Stimulated activated CD8-positive, alpha-beta memory T cell treated with anti-CD3 and anti-CD28 coated beads, Interleukin-4, amount 100 ng/mL, for 4 hours (primary cell): ENCODE results near the gene TAC4.
A peak's percentile ranks its signal among the peaks of the same experiment; 100 is the strongest.

ENCODE experiments used
- DNase-seq, 2 donors: peaks; one replicate each; pipeline ENCODE4 v3.0.0-alpha.2; 2020; ENCODE audit warnings: low read depth in 2 of 2, low spot score in 1 of 2

Gene TAC4, protein sequence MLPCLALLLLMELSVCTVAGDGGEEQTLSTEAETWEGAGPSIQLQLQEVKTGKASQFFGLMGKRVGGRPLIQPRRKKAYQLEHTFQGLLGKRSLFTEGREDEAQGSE

GRCh38 chr17:49848019-49848473 lies at the start of gene TAC4:
TSS of gene TAC4 (minus strand) at chr17:49848069. CDS start at chr17:49848017, 52 bp downstream.
- DNase-seq, result no peak

- no peak for DNase-seq
These were observed 49.0 kb upstream of the TAC4 start for GRCh38 chr17:49896860-49897259.

DNA sequence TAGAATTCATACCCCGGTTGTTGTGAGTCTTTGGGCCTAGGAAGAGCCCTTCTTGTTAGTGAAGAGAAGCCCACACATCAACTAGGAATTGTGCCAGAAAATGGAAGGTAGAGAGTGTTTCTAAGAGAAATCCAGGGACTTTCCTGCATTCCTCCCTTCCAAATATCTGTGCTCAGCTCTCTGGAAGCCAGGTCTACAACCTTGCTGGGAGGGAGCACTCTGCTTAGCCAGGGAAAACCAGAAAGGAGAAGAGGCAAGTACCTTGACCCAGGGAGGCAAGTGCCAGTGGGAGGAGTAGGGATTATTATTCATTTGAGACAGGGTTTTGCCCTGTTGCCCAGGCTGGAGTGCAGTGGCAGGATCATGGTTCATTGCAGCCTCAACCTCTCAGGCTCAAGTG lies 48.4 kb upstream of the TAC4 start:
- DNase-seq, result no peak

DNA sequence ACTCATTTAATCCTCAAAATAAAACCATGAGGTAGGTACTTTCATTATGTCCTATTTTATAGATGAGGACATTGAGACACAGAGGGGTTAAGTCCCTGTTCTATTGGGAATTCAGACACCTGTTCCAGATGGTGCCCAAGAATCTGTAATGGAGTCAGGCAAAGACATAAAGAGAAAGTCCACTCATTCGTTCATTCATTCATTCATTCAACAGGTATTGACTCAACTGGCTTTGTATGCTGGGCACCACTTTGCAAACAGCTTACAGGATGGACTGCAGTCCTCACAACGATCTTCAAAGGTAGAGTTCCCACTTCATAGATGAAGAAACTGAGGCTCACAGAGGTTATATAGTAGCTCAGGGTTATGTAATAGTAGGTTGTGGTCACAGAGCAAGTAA lies 47.9 kb upstream of the TAC4 start:
- DNase-seq, result no peak

- DNase-seq, result no peak
These were observed 46.9 kb upstream of the TAC4 start for GRCh38 chr17:49894761-49895160.

DNA sequence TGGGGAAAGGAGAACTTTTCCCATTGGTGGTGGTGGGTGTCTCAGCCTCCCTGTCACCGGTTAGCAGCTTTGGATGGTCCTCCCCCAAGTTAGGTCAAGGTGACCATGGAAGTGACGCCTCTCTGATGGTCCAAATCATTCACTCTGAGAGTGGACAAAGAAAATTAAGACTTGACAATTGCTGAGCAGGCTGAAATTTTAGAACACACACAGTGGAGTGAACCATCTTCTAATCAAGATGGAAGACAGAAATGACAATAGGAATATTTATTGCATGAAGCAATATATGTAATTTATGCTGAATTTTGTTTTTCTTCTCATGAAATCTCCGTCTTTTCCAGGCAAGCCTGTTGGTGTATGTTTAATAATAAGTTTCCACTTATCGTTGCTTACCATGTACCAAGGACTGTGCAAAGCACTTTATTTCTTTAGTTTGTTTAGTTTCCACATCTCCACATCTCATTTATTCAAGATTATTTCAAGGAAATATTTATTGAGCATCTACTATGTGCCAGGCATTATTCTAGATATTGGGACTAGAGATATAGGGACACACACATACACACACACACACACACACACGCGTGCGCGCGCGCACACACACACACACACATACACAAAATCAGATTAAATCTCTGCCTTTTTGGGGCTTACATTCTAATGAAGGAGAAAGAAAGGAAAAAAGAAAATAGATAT lies 44.0 kb upstream of the TAC4 start:
- DNase-seq, result no peak

DNA sequence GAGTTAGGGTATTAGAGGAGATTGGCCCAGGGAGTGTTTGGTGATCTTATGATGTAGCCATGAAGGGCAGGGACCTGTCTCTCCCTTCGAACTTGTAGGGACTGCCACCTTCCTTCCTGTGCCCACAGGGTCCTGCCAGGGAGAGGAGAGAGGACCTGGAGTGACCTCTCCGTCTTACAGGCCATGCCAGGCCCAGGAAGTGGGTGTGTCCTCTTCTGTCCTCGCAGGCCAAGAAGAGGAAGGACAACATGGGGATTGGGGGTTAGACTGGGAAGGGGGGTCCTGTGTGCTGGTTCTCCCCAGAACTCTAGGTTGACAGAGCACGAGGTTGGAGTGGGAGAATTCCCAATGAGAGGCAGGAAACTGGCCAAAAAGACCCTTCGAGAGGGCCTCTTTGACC lies 43.4 kb upstream of the TAC4 start:
- no peak for DNase-seq

GRCh38 chr17:49890852-49891251 lies 43.0 kb upstream of the TAC4 start:
- no peak for DNase-seq

DNA sequence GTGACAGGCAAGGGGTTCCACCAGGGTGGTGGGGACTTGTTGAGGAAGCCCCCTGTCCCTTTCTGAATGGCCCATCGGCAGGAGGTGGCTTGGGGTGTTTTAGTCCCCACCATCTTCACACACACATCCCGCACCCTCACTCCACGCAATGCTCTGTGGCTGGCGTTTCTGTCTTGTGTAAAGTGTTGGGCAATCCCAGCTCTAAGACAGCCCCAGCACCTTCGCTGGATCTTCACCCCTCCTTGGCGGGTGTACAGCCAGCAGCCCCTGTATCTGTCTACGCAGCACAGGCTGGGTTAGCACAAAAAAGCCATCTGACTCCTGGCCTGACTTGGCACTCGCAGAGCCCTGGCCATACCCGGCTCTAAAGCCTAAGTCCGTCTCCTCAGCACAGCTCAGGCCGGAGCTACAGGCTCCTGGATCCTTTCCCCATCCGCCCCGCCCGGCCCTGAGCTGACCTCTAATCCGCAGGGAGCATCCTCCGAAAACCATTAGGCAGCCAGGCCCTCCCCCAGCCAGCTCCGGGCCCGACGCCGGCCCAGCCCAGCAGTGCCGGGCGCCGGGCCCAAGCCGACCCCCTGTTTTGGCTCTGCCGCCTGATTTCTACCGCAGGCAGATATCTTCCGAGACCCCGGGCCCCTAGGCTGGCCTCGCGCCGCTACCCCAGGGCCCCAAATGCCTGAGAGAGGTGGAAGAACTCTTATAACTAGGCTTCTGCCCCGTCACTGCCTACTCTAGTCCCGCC lies 42.4 kb upstream of the TAC4 start:
- no peak for DNase-seq

- no peak for DNase-seq
These were observed 41.6 kb upstream of the TAC4 start for GRCh38 chr17:49889500-49889899.

- DNase-seq, result no peak
These were observed 40.0 kb upstream of the TAC4 start for GRCh38 chr17:49887744-49888360.

GRCh38 chr17:49887086-49887743 lies 39.3 kb upstream of the TAC4 start:
- DNase-seq, result no peak

DNA sequence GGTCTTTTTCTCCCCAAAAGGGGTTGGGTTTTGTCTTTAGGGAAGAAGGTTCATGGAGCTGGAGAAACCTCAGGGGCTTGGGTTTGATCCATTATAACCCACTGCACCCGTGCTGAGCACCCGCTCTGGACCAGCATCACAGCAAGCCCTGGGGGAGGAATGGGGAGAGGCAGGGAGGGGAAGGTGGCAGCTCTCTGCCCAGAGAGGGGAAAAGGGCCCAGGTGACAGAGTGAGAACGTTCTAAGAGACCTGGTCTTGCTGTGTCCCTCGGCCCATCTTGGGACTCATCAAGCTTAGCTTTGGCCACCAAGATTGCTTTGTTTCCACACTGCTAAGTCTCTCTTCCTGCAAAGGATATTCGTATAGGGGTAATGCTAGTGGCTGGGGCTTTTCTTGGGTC lies 38.2 kb upstream of the TAC4 start:
- no peak for DNase-seq

DNA sequence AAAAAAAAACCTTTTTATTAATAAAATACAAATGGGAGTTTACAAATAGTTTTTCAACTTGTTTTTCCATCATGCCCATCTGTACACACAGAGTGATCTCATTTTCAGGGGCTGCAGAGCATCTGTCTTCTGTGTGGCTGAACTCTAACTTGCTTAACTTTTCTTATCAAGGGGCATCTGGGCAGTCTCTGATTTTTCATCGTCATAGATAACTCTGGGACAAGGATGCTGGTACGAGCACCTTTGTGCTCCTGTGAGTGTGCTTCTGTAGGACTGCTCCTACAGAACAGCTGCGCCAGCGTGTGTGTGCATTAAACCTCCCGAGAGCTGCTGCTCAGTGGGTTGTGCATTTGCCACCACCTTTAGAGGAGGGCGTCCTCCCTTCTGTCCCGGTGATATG lies 34.6 kb upstream of the TAC4 start:
- no peak for DNase-seq

DNA sequence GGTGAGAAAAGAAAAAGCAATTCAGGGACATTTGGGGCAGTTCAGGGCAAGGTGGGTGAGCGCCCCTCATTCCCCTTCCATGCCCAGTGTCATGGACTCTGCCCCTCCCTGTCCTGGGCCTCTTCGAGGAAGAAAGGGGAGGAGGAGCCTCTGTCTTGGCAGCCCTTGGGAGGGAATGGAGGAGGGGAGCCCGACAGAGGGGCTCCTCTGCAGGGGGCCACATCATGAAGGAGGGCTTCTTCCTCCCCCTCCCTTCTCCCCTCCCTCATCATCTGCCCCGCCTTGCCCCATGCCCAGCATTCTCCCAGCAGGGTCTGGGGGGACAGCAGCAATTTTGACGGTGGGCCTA lies 33.2 kb upstream of the TAC4 start:
- DNase-seq, result no peak

DNA sequence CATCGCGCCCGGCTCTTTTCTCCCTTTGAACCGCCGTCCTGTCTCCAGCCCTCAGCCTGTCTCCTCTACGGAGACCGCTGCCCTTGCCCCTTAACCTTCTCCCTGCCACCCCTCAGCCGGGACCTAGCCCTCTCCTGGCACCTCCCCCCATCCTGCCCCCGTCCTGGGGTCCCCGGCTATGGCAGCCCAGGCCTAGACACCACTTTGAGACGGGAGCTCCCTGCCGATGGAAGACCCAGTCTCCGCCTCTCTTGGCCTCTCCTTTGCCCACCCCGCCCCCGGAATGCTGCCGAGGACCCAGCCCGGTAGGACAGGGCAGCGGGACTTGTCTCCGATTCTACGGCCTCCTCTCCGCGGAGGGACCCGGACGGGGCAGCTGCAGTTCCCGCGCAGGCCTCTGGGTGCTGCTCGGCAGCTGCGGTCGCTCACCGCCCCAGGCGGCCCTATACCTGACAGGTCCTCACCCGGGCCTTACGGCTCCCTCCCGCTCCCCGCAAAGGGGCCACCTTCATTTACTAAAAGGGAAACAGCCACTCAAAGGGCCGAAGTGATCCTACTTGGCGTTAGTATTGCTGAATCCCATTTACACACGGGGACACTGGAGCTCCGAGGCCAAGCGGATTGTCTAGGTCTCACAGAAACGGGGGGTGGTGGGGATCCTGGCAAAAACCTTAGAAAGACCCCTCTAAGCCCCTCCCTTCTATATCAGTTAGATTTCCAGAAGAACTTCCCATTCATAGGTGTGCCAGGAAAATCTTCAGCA lies 32.6 kb upstream of the TAC4 start:
- peak; percentile 24 to 40 for DNase-seq

- DNase-seq, result no peak
These were observed 31.3 kb upstream of the TAC4 start for GRCh38 chr17:49878931-49879904.

- DNase-seq, result no peak
These were observed 27.8 kb upstream of the TAC4 start for GRCh38 chr17:49875685-49876084.

- DNase-seq, result no peak
These were observed 27.0 kb upstream of the TAC4 start for GRCh38 chr17:49874911-49875310.

- DNase-seq, result no peak
These were observed 26.1 kb upstream of the TAC4 start for GRCh38 chr17:49873926-49874325.
